Measurements from ENCODE around the gene FGF14.

The FGF14 gene

GRCh38 chr13:101714195-101714594, 687.7 kb downstream of the FGF14 start:
- no peak for TF ChIP-seq ZFX (IDR thresholded peaks at IDR 0.05)
- TF ChIP-seq CTCF (conservative IDR thresholded peaks at IDR 0.05) = no peak
- H3K27ac ChIP-seq = no peak overlapping the region

- TF ChIP-seq ZFX (IDR thresholded peaks at IDR 0.05) = no peak
- TF ChIP-seq CTCF (conservative IDR thresholded peaks at IDR 0.05) = no peak
- no peak overlapping the region for H3K27ac ChIP-seq
Measured at GRCh38 chr13:101712026-101712348, 689.9 kb downstream of the FGF14 start.

GRCh38 chr13:101711307-101712025, 690.4 kb downstream of the FGF14 start:
- TF ChIP-seq ZFX (IDR thresholded peaks at IDR 0.05) = no peak
- no peak for TF ChIP-seq CTCF (conservative IDR thresholded peaks at IDR 0.05)
- no peak overlapping the region for H3K27ac ChIP-seq

- TF ChIP-seq CTCF (conservative IDR thresholded peaks at IDR 0.05) (no peak), ZFX (IDR thresholded peaks at IDR 0.05) (no peak)
- no peak overlapping the region for H3K27ac ChIP-seq
Measured at GRCh38 chr13:101709952-101710351, 691.9 kb downstream of the FGF14 start.

- TF ChIP-seq CTCF (conservative IDR thresholded peaks at IDR 0.05) = no peak
- TF ChIP-seq ZFX (IDR thresholded peaks at IDR 0.05) = no peak
- no peak overlapping the region for H3K27ac ChIP-seq
Measured at GRCh38 chr13:101708115-101708514, 693.7 kb downstream of the FGF14 start.

GRCh38 chr13:101707659-101708058, 694.2 kb downstream of the FGF14 start:
- no peak overlapping the region for H3K27ac ChIP-seq
- TF ChIP-seq ZFX (IDR thresholded peaks at IDR 0.05) = no peak
- no peak for TF ChIP-seq CTCF (conservative IDR thresholded peaks at IDR 0.05)

- TF ChIP-seq ZFX (IDR thresholded peaks at IDR 0.05) (no peak), CTCF (conservative IDR thresholded peaks at IDR 0.05) (no peak)
- no peak overlapping the region for H3K27ac ChIP-seq
Measured at GRCh38 chr13:101706651-101707050, 695.2 kb downstream of the FGF14 start.

All from C4-2B (cell line).